Astrocyte (in vitro differentiated cells and primary cell): ENCODE measurements around the gene VSTM2L.

ENCODE experiments used
- CTCF ChIP-seq: IDR thresholded peaks from 2 replicates; pipeline ENCODE4 v1.5.1; 2011; ENCODE audit warnings: low read depth, mild to moderate bottlenecking, inconsistent platforms, low read length, moderate library complexity; ENCODE audit not compliant: insufficient read depth
- EZH2 ChIP-seq: IDR thresholded peaks from 2 replicates; pipeline ENCODE4 v1.6.1; 2012; ENCODE audit warnings: mild to moderate bottlenecking, low read length, inconsistent platforms; ENCODE audit not compliant: insufficient read depth

- TF ChIP-seq EZH2 (no peak), CTCF (no peak)
Measured at GRCh38 chr20:37935435-37935834, 32.5 kb downstream of the VSTM2L start.
